ENCODE results near the gene COL21A1. TPM values are rescaled to one million over a fixed set of nuclear protein-coding genes. Genes with fewer than 3 reads are reported as not detected.

COL21A1 gene
- total RNA-seq, 3 donors from 2014 or later = 0.80 to 2.9 (median 1.5) TPM

- H3K4me3 ChIP-seq = no peak overlapping the region
- TF ChIP-seq CTCF (IDR thresholded peaks at IDR 0.05) (no peak), POLR2AphosphoS5 (IDR thresholded peaks at IDR 0.05) (no peak), POLR2A (IDR thresholded peaks at IDR 0.05) (no peak)
- H3K27me3 ChIP-seq = no peaks in the 10 kb centered on the region
- H3K27ac ChIP-seq = no peak overlapping the region
- DNase-seq (ENCODE audit: low spot score in 2 of 2) = no peak
- H3K9me3 ChIP-seq = peaks cover 0 to 31% of the 10 kb centered on the region in 2 donors
- H3K4me1 ChIP-seq = no peaks in the 10 kb centered on the region
- H3K36me3 ChIP-seq = no peaks in the 10 kb centered on the region
- intact Hi-C loops (cut with DNase I; ENCODE audit: low total_unique reads) = no loop called here
These were observed 53.5 kb downstream of the COL21A1 start for GRCh38 chr6:56193846-56194245.

GRCh38 chr6:56188429-56188828 is 59.0 kb downstream of the COL21A1 start:
- no peaks in the 10 kb centered on the region for H3K4me1 ChIP-seq
- H3K27ac ChIP-seq = no peak overlapping the region
- no peak overlapping the region for H3K4me3 ChIP-seq
- TF ChIP-seq CTCF (IDR thresholded peaks at IDR 0.05) (no peak), POLR2A (IDR thresholded peaks at IDR 0.05) (no peak), POLR2AphosphoS5 (IDR thresholded peaks at IDR 0.05) (no peak)
- H3K36me3 ChIP-seq = no peaks in the 10 kb centered on the region
- H3K9me3 ChIP-seq = peaks cover 3 to 7% of the 10 kb centered on the region in 2 donors
- H3K27me3 ChIP-seq = no peaks in the 10 kb centered on the region
- intact Hi-C loops (cut with DNase I; ENCODE audit: low total_unique reads) = no loop called here
- DNase-seq (ENCODE audit: low spot score in 2 of 2) = no peak

GRCh38 chr6:56187686-56188085 is 59.7 kb downstream of the COL21A1 start:
- intact Hi-C loops (cut with DNase I; ENCODE audit: low total_unique reads) = no loop called here
- Histone ChIP-seq H3K27me3 (no peaks in the 10 kb centered on the region), H3K4me1 (no peaks in the 10 kb centered on the region), H3K27ac (no peak overlapping the region), H3K36me3 (no peaks in the 10 kb centered on the region), H3K9me3 (peaks cover 3 to 7% of the 10 kb centered on the region in 2 donors), H3K4me3 (no peak overlapping the region)
- no peak for DNase-seq (ENCODE audit: low spot score in 2 of 2)
- TF ChIP-seq POLR2AphosphoS5 (IDR thresholded peaks at IDR 0.05) = no peak
- TF ChIP-seq CTCF (IDR thresholded peaks at IDR 0.05) = no peak
- no peak for TF ChIP-seq POLR2A (IDR thresholded peaks at IDR 0.05)

GRCh38 chr6:56176741-56177140 is 70.6 kb downstream of the COL21A1 start:
- Histone ChIP-seq H3K36me3 (no peaks in the 10 kb centered on the region), H3K4me3 (no peak overlapping the region), H3K27ac (no peak overlapping the region), H3K4me1 (no peaks in the 10 kb centered on the region), H3K9me3 (peaks cover 12 to 36% of the 10 kb centered on the region in 2 donors), H3K27me3 (no peaks in the 10 kb centered on the region)
- intact Hi-C loops (cut with DNase I; ENCODE audit: low total_unique reads) = no loop called here
- TF ChIP-seq POLR2A (IDR thresholded peaks at IDR 0.05) (no peak), POLR2AphosphoS5 (IDR thresholded peaks at IDR 0.05) (no peak)
- DNase-seq (ENCODE audit: low spot score in 2 of 2) = no peak

- intact Hi-C loops (cut with DNase I; ENCODE audit: low total_unique reads) = no loop called here
- no peak for DNase-seq (ENCODE audit: low spot score in 2 of 2)
- Histone ChIP-seq H3K36me3 (no peaks in the 10 kb centered on the region), H3K4me1 (no peaks in the 10 kb centered on the region), H3K4me3 (no peak overlapping the region), H3K27ac (no peak overlapping the region), H3K27me3 (no peaks in the 10 kb centered on the region), H3K9me3 (peaks cover 16 to 39% of the 10 kb centered on the region in 2 donors)
- TF ChIP-seq CTCF (IDR thresholded peaks at IDR 0.05) = no peak
- no peak for TF ChIP-seq POLR2A (IDR thresholded peaks at IDR 0.05)
- no peak for TF ChIP-seq POLR2AphosphoS5 (IDR thresholded peaks at IDR 0.05)
These were observed 74.2 kb downstream of the COL21A1 start for GRCh38 chr6:56173228-56173627.

GRCh38 chr6:56172144-56172543 is 75.2 kb downstream of the COL21A1 start:
- intact Hi-C loops (cut with DNase I; ENCODE audit: low total_unique reads) = no loop called here
- TF ChIP-seq POLR2A (IDR thresholded peaks at IDR 0.05) = no peak
- TF ChIP-seq POLR2AphosphoS5 (IDR thresholded peaks at IDR 0.05) = no peak
- TF ChIP-seq CTCF (IDR thresholded peaks at IDR 0.05) = no peak

More at GRCh38 chr6:56172144-56172543, 75.2 kb downstream of the COL21A1 start:
- Histone ChIP-seq H3K36me3 (no peaks in the 10 kb centered on the region), H3K4me3 (no peak overlapping the region), H3K4me1 (no peaks in the 10 kb centered on the region), H3K27ac (no peak overlapping the region), H3K27me3 (no peaks in the 10 kb centered on the region), H3K9me3 (peaks cover 16 to 39% of the 10 kb centered on the region in 2 donors)
- no peak for DNase-seq (ENCODE audit: low spot score in 2 of 2)

Measured in breast epithelium (tissue), 4 donors.